K562 (cell line): ENCODE measurements around the gene CREB5. TPM values are rescaled to one million over a fixed set of nuclear protein-coding genes. Genes with fewer than 3 reads are reported as not detected.

Experiments
- ATAC-seq: fragments of 200-7000 bp; cut with Tn5 transposase; 3 replicates; pipeline ENCODE4 v1.9.1; 2020; ENCODE audit warnings: moderate library complexity
- BruUV-seq: library from RNA; stranded (reverse); fragments of 400-500 nt; replicated peaks from 2 replicates; lab custom pipeline; 2021; lab: Mats Ljungman, UMichigan
- CTCF ChIA-PET: fragments of 300-600 bp; formaldehyde crosslinking; extraction: SDS; loops from one replicate; lab custom pipeline; 2021; ENCODE audit warnings: low intra/inter-chr PET ratio; lab: Yijun Ruan, JAX
- POLR2A ChIA-PET: fragments of 300-600, 350-650 bp; sonication (Branson Sonifier 250); formaldehyde crosslinking; extraction: SDS; loops from one replicate; lab custom pipeline; 2021; ENCODE audit warnings: antibody characterized with exemption, inconsistent platforms; lab: Yijun Ruan, JAX
- DNase-seq, 4 experiments: peaks; one replicate each; pipeline versions ENCODE4 v3.0.0 to v3.0.0-alpha.2; 2011 to 2018; ENCODE audit warnings: low spot score in 3 of 4, mixed read lengths in 3 of 4; ENCODE audit errors: extremely low read depth in 1 of 4
- FAIRE-seq: peaks from 2 replicates; lab custom pipeline; 2011; peaks lifted over from hg19 to GRCh38; lab: Jason Lieb, UNC
- H2AFZ ChIP-seq: 2 replicates; pipeline ENCODE4 v1.6.0; 2011; ENCODE audit warnings: low read depth, low read length, control low read depth, inconsistent platforms
- H3K27ac ChIP-seq: fragments of 200-600 bp; 3 replicates; pipeline ENCODE4 v1.8.0; 2011; ENCODE audit warnings: low read depth, mild to moderate bottlenecking, control low read depth, inconsistent platforms, low read length, moderate library complexity, mixed read lengths; ENCODE audit errors: extremely low read depth
- H3K27me3 ChIP-seq, 2 experiments: fragments of 300-600 bp in 1 of 2; 2 replicates in 1 of 2; 3 replicates in 1 of 2; pipeline versions ENCODE4 v1.6.0 to v1.8.0; 2011; ENCODE audit warnings: inconsistent platforms in 2 of 2, low read length in 2 of 2, mild to moderate bottlenecking in 1 of 2, mixed read lengths in 1 of 2, moderate library complexity in 1 of 2; ENCODE audit not compliant: control insufficient read depth in 2 of 2, insufficient read depth in 2 of 2
- H3K36me3 ChIP-seq: fragments of 300-600 bp; 3 replicates; pipeline ENCODE4 v1.8.0; 2011; ENCODE audit warnings: mild to moderate bottlenecking, low read length, inconsistent platforms; ENCODE audit not compliant: control insufficient read depth, insufficient read depth
- H3K4me1 ChIP-seq, 2 experiments: fragments of 200-600 bp in 1 of 2; replicated peaks in 1 of 2; 2 replicates in 1 of 2; 3 replicates in 1 of 2; pipeline versions ENCODE4 v1.5.1 to v1.8.0; 2011; ENCODE audit warnings: inconsistent platforms in 2 of 2, low read length in 2 of 2, mild to moderate bottlenecking in 1 of 2, mixed read lengths in 1 of 2, moderate library complexity in 1 of 2; ENCODE audit not compliant: control insufficient read depth in 2 of 2, insufficient read depth in 2 of 2
- H3K4me2 ChIP-seq: 2 replicates; pipeline ENCODE4 v1.6.1; 2011; ENCODE audit warnings: low read length, control low read depth, inconsistent platforms, mixed read lengths; ENCODE audit not compliant: insufficient read depth
- H3K4me3 ChIP-seq: fragments of 200-600 bp; sonication (generic), shearing (Covaris generic); 2 replicates; pipeline ENCODE4 v1.5.1; 2016; ENCODE audit warnings: control low read depth, inconsistent platforms
- H3K79me2 ChIP-seq: fragments of 200-600 bp; 3 replicates; pipeline ENCODE4 v1.8.0; 2011; ENCODE audit warnings: low read length, inconsistent platforms; ENCODE audit not compliant: control insufficient read depth, insufficient read depth
- H3K9ac ChIP-seq, 2 experiments: 2 replicates each; pipeline versions ENCODE4 v1.6.0 to v1.6.1; 2011; ENCODE audit warnings: low read depth in 2 of 2, low read length in 2 of 2, control low read depth in 1 of 2, inconsistent platforms in 1 of 2, mild to moderate bottlenecking in 1 of 2, mixed read lengths in 1 of 2; ENCODE audit not compliant: insufficient read depth in 1 of 2
- H3K9me1 ChIP-seq: one replicate; pipeline ENCODE4 v1.6.0; 2011; ENCODE audit warnings: inconsistent platforms, mild to moderate bottlenecking, low read length, moderate library complexity; ENCODE audit not compliant: control insufficient read depth, insufficient read depth
- H3K9me3 ChIP-seq: replicated peaks from 2 replicates; pipeline ENCODE4 v1.5.1; 2011; ENCODE audit warnings: low read depth, low read length, inconsistent platforms; ENCODE audit not compliant: control insufficient read depth, insufficient read depth
- H4K20me1 ChIP-seq: replicated peaks from 2 replicates; pipeline ENCODE4 v1.6.1; 2011; ENCODE audit warnings: low read length, inconsistent platforms, mixed read lengths; ENCODE audit not compliant: control insufficient read depth, insufficient read depth
- ELK1 ChIP-seq: sonication (generic); formaldehyde crosslinking; IDR thresholded peaks from 2 replicates; pipeline ENCODE4 v1.8.1; 2022; ENCODE audit warnings: missing genetic modification reagents
- FOXJ2 ChIP-seq: fragments of 200-800 bp; sonication (Bioruptor generic); IDR thresholded peaks from 2 replicates; pipeline ENCODE4 v1.6.1; 2016; ENCODE audit warnings: missing genetic modification characterization, missing compliant biosample characterization
- PHB2 ChIP-seq: fragments of 450-650 bp; IDR thresholded peaks from 2 replicates; pipeline ENCODE4 v1.6.1; 2017; ENCODE audit warnings: low read depth
- WGBS: fragments of 100-300 bp; shearing (Covaris generic); methylation state at CpG from one replicate; pipeline ENCODE4 v1.1.6; 2016; ENCODE audit warnings: low coverage, mixed read lengths; ENCODE audit not compliant: insufficient coverage; ENCODE audit errors: missing lambda C conversion rate; 5-methylcytosine and 5-hydroxymethylcytosine counted together
- in situ Hi-C: fragments of 300-500 bp; cut with MboI; formaldehyde crosslinking; loops from 4 replicates; pipeline ENCODE4 v1.15.0; 2018; ENCODE audit warnings: inconsistent platforms, mixed read lengths
- intact Hi-C: fragments of 100-400 bp; cut with micrococcal nuclease; formaldehyde crosslinking; loops from 2 replicates; pipeline ENCODE4 v1.14.2; 2022
- polyA plus RNA-seq, 8 experiments: library from polyadenylated mRNA; depleted of rRNA in 4 of 8; stranded (reverse) in 5 of 8; unstranded in 3 of 8; fragments of >200 nt; fragmentation: Nextera tagmentation in 2 of 8; fragmentation: Illumina TruSeq in 1 of 8; extraction: Ambion mirVana in 2 of 8; extraction: Trizol in 1 of 8; gene quantifications; 2 replicates each; pipeline versions ENCODE4 v1.2.1 to v1.2.3, GENCODE V29; 2011 to 2014; ENCODE audit warnings: inconsistent platforms in 1 of 8, missing spikeins in 1 of 8
- total RNA-seq, 7 experiments: library from RNA; depleted of rRNA in 6 of 7; stranded (reverse); fragments of >200 nt in 6 of 7; fragmentation: Illumina TruSeq in 2 of 7; extraction: Trizol in 2 of 7; gene quantifications; 2 replicates each; pipeline versions ENCODE4 v1.2.1 to v1.2.3, GENCODE V29; 2011 to 2021; ENCODE audit warnings: low replicate concordance in 1 of 7

Gene CREB5
- total and polyA plus RNA-seq, 9 of the 15 experiments (the other 6 are each of a cell fraction or from before 2014, with no cell fraction given): 0.33 to 6.4 (median 1.8) TPM

- TF ChIP-seq ELK1 (CRISPR knock-in tag) (no peak), PHB2 (no peak)
These were observed 336.0 kb downstream of the CREB5 start (continued) for GRCh38 chr7:28748346-28748745.

GRCh38 chr7:28748933-28749584 is 336.7 kb downstream of the CREB5 start:
- Histone ChIP-seq H3K4me3 (no peak overlapping the region), H2AFZ (no peak overlapping the region), H3K36me3 (no peaks in the 10 kb centered on the region), H3K79me2 (no peaks in the 10 kb centered on the region), H3K9me3 (no peaks in the 10 kb centered on the region), H3K27ac (no peak overlapping the region), H3K9me1 (no peaks in the 10 kb centered on the region), H3K9ac (no peak overlapping the region), H3K4me1 (no peaks in the 10 kb centered on the region), H3K27me3 (no peaks in the 10 kb centered on the region; a peak in 1 of 5 replicates), H4K20me1 (no peaks in the 10 kb centered on the region), H3K4me2 (no peak overlapping the region)
- no peak for FAIRE-seq
- no TSS peak for BruUV-seq
- CTCF ChIA-PET: no interaction called here
- peak in 1 of 4 experiments; percentile 7 for DNase-seq
- no peak for TF ChIP-seq FOXJ2 (tag)
- intact Hi-C loops: no loop called here
- in situ Hi-C loops: no loop called here
- WGBS: 8% methylated on average over 5 of the region's 5 CpGs
- no peak for ATAC-seq
- POLR2A ChIA-PET: no interaction called here
